ENCODE data around the gene ATP6V1B1. TPM values are rescaled to one million over a fixed set of nuclear protein-coding genes. Genes with fewer than 3 reads are reported as not detected.

ATP6V1B1 gene
- 73.2 TPM for total RNA-seq

GRCh38 chr2:70935468-70936164 is at the start of gene ATP6V1B1:
TSS of gene ATP6V1B1 (plus strand) at chr2:70935900. CDS start at chr2:70935955, 55 bp downstream.

GRCh38 chr2:70978341-70979179 is 42.9 kb downstream of the ATP6V1B1 start, which contains the start of gene ANKRD53:
TSS of gene ANKRD53 (plus strand) at chr2:70978630. CDS start at chr2:70978646, 16 bp downstream.

GRCh38 chr2:70994699-70995425 is 59.2 kb downstream of the ATP6V1B1 start, which contains the start of gene TEX261:
TSS of gene TEX261 (minus strand) at chr2:70994873. CDS start at chr2:70994757, 116 bp downstream.

Small RNA genes lying within 50 kb of the gene (small RNA-seq; reads per million reads assigned to genes)
- gene RF02272 (ENCODE audit: low replicate concordance) (not detected), gene RN7SL160P (ENCODE audit: low replicate concordance) (not detected)

Other genes starting within 250 kb of the ATP6V1B1 start
- 6.1 TPM for gene ADD2, start 167.7 kb upstream of the ATP6V1B1 start, total RNA-seq
- not detected for gene FIGLA, start 145.3 kb upstream of the ATP6V1B1 start, total RNA-seq
- gene CLEC4F, start 115.3 kb upstream of the ATP6V1B1 start, total RNA-seq: not detected
- gene CD207, start 100.1 kb upstream of the ATP6V1B1 start, total RNA-seq: not detected
- 0.35 TPM for gene VAX2, start 35.3 kb upstream of the ATP6V1B1 start, total RNA-seq
- gene ANKRD53, start 42.7 kb downstream of the ATP6V1B1 start, total RNA-seq: 0.41 TPM
- gene TEX261, start 59.0 kb downstream of the ATP6V1B1 start, total RNA-seq: 33.7 TPM
- gene NAGK, start 132.7 kb downstream of the ATP6V1B1 start, total RNA-seq: 50.1 TPM
- 30.0 TPM for gene MCEE, start 194.3 kb downstream of the ATP6V1B1 start, total RNA-seq
- gene MPHOSPH10, start 194.7 kb downstream of the ATP6V1B1 start, total RNA-seq: 12.4 TPM